Small intestine (tissue), 7 donors: ENCODE results near the gene REPS1. TPM values are rescaled to one million over a fixed set of nuclear protein-coding genes. Genes with fewer than 3 reads are reported as not detected.

Experiments used
- DNase-seq, 2 donors: peaks; one replicate each; pipeline versions ENCODE4 v3.0.0 to v3.0.0-alpha.2; 2013
- FAIRE-seq: peaks from 2 replicates; lab custom pipeline; 2012; peaks lifted over from hg19 to GRCh38; lab: Jason Lieb, UNC
- H3K27ac ChIP-seq, 3 donors: one replicate each; pipeline ENCODE4 v1.5.1; 2013; ENCODE audit warnings: low read length in 2 of 3, mild to moderate bottlenecking in 2 of 3, control low read depth in 1 of 3, inconsistent platforms in 1 of 3, low read depth in 1 of 3, moderate library complexity in 1 of 3
- H3K27me3 ChIP-seq, 3 donors: one replicate each; pipeline ENCODE4 v1.6.1; 2013; ENCODE audit warnings: low read length in 3 of 3, inconsistent platforms in 1 of 3; ENCODE audit not compliant: control insufficient read depth in 3 of 3, insufficient read depth in 3 of 3
- H3K36me3 ChIP-seq, 3 donors: one replicate each; pipeline ENCODE4 v1.6.1; 2013; ENCODE audit warnings: low read length in 3 of 3, inconsistent platforms in 1 of 3, low read depth in 1 of 3, mild to moderate bottlenecking in 1 of 3, moderate library complexity in 1 of 3; ENCODE audit not compliant: control insufficient read depth in 3 of 3, insufficient read depth in 2 of 3
- H3K4me1 ChIP-seq, 3 donors: one replicate each; pipeline ENCODE4 v1.6.1; 2013; ENCODE audit warnings: low read length in 2 of 3, inconsistent platforms in 1 of 3, low read depth in 1 of 3, mild to moderate bottlenecking in 1 of 3, moderate library complexity in 1 of 3; ENCODE audit not compliant: control insufficient read depth in 3 of 3, insufficient read depth in 2 of 3
- H3K4me3 ChIP-seq, 3 donors: one replicate each; pipeline ENCODE4 v1.5.1; 2013; ENCODE audit warnings: low read length in 3 of 3, control low read depth in 1 of 3, inconsistent platforms in 1 of 3, low read depth in 1 of 3, mild to moderate bottlenecking in 1 of 3, moderate library complexity in 1 of 3
- H3K9me3 ChIP-seq, 2 donors: one replicate each; pipeline ENCODE4 v1.6.1; 2013; ENCODE audit warnings: low read depth in 1 of 2, low read length in 1 of 2; ENCODE audit not compliant: control insufficient read depth in 2 of 2, insufficient read depth in 1 of 2
- WGBS, 3 donors: extraction: QIAGEN DNeasy Blood & Tissue Kit; methylation state at CpG; one replicate each; pipeline ENCODE4 v1.1.7; 2013; 5-methylcytosine and 5-hydroxymethylcytosine counted together
- polyA plus RNA-seq, 4 donors: library from polyadenylated mRNA; stranded (reverse) in 3 of 4; unstranded in 1 of 4; fragments of 200-250 nt in 3 of 4; fragments of 120-200 nt in 1 of 4; gene quantifications; one replicate each; pipeline versions ENCODE4 v1.2.1 to v1.2.3, GENCODE V29; 2013
- donor health status: healthy with polysubstance abuse.
- donor health status: control.
- donor health status: control.
- donor health status: Bipolar disorder and iron deficiency.
- donor health status: healthy.

REPS1 gene
- polyA plus RNA-seq, 4 donors: 18.7 to 47.1 (median 21.8) TPM

DNA sequence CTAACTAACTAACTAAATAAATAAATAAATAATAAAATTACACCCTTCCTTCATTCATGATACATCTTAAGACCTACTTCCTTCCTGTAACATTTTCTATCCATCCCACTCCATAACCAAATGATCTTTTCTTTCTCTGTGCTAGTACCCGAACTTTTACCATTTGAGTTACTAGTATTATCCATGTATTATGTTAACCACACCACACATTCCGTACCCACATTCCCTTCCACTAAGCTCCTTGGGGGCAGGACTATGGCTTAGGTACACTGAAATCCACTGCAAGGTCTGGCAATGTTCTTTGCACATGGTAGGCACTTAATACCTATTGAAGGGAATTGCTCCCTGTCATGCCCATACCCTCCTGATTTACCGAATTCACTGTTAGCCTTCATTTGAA is 24.9 kb downstream of the REPS1 start:
- no peaks in the 10 kb centered on the region for H3K9me3 ChIP-seq
- H3K36me3 ChIP-seq: no peaks in the 10 kb centered on the region
- H3K4me3 ChIP-seq: no peak overlapping the region
- FAIRE-seq: no peak
- WGBS, 3 donors: 96 to 97% (median 97%) methylated on average over 3 of the region's 3 CpGs
- peaks cover 0 to 3% (median 0%) of the 10 kb centered on the region in 3 donors for H3K4me1 ChIP-seq
- no peak overlapping the region for H3K27ac ChIP-seq
- DNase-seq: no peak
- H3K27me3 ChIP-seq: no peaks in the 10 kb centered on the region

DNA sequence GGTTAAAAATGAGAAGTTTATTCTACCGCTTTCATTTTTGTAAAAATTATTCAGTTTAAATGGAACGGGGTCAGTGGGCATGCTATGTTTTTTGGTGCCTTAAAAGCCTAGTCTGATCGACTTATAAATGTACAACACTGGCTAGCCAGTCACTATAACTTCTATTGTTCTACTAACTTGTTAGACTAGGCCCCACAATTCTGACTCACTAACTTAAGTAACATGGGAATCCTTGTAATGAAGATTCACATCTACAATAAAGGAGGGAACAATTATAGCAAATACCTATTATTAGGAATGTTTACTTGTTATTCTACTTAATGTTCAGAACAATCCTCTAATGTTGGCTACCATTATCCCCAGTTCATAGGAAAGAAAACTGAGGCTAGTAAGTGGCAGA is 28.5 kb downstream of the REPS1 start:
- no peak for FAIRE-seq

DNA sequence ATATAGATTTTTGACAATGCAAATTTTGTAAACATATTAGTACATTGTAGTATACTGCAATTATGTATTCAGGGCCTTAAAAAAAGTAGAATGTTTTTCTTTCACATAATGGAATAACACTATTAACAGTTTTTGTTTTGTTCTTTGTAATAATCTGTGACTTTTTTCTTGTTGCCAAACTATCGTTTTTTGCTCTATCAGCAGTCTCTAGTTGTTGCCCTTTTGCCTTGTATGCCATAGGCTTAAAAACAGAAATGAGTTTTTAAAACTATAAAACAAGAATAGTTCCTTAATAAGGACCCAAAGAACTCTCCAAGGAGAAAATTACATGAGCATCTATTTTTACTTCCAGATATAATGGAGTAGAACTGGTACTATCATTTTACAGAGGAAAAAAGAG is 29.5 kb downstream of the REPS1 start:
- DNase-seq (no peak), FAIRE-seq (no peak)
- Histone ChIP-seq H3K4me3 (no peak overlapping the region), H3K9me3 (no peaks in the 10 kb centered on the region), H3K27me3 (no peaks in the 10 kb centered on the region), H3K36me3 (no peaks in the 10 kb centered on the region), H3K27ac (no peak overlapping the region), H3K4me1 (peaks cover 0 to 11% (median 2%) of the 10 kb centered on the region in 3 donors)
- 61 to 74% (median 61%) methylated on average over 1 of the region's 1 CpG for WGBS, 3 donors

More for the DNA sequence above, 28.5 kb downstream of the REPS1 start:
- 89 to 96% (median 96%) methylated on average over 3 of the region's 3 CpGs for WGBS, 3 donors
- no peak for DNase-seq
- Histone ChIP-seq H3K36me3 (no peaks in the 10 kb centered on the region), H3K27me3 (no peaks in the 10 kb centered on the region), H3K27ac (no peak overlapping the region), H3K4me3 (no peak overlapping the region), H3K9me3 (no peaks in the 10 kb centered on the region), H3K4me1 (peaks cover 0 to 11% (median 2%) of the 10 kb centered on the region in 3 donors)

DNA sequence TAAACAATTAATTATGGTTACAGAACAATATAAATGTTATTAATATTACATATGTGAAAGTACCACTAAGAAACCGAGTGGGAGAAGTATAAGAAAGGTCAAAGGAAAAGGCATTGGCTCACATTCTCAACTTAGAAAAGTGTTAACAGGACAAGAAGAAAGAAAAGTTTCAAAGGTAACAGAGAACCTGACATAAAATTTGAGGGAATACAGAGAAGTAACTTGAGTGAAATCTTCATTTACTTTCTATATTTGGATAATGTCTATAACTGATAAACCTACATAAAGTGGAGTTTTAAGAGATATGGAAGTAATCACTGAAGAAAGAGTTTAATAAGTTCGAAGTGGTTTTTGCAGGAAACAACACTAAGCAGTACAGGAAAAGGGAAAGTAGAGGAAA is 30.1 kb downstream of the REPS1 start:
- Histone ChIP-seq H3K27me3 (no peaks in the 10 kb centered on the region), H3K27ac (peak overlapping the region in 1 of 3 donors; percentile 25), H3K4me1 (peaks cover 0 to 11% (median 2%) of the 10 kb centered on the region in 3 donors), H3K36me3 (no peaks in the 10 kb centered on the region), H3K4me3 (no peak overlapping the region), H3K9me3 (no peaks in the 10 kb centered on the region)
- WGBS, 3 donors: 28 to 38% (median 36%) methylated on average over 2 of the region's 2 CpGs
- DNase-seq (peak in 1 of 2 donors; percentile 5), FAIRE-seq (no peak)

DNA sequence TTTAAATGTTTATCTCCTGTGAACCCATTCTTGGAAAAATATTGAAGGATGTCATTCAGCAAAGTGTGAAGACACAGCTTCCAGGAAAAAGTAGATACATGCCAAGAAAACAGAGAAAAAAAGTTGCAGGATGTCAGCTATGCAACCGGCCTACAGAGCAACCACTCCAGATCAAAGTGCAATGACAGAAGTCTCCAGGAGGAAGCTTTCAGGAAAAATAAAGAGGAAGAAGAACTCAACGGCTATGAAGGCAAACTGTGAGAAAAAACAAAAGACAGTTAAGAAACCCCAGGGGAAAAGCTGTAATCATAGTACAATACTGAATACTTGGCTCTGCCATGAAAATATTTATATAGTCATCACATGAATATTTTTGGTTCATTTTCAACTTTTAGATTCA is 30.6 kb downstream of the REPS1 start:
- H3K4me3 ChIP-seq: no peak overlapping the region
- no peaks in the 10 kb centered on the region for H3K27me3 ChIP-seq
- peaks cover 0 to 11% (median 2%) of the 10 kb centered on the region in 3 donors for H3K4me1 ChIP-seq
- DNase-seq (peak; percentile 51 to 58), FAIRE-seq (no peak)
- H3K36me3 ChIP-seq: no peaks in the 10 kb centered on the region
- H3K9me3 ChIP-seq: no peaks in the 10 kb centered on the region
- WGBS, 3 donors: 7 to 8% (median 7%) methylated on average over 2 of the region's 2 CpGs
- H3K27ac ChIP-seq: peak overlapping the region in 2 of 3 donors; percentile 25 to 31

DNA sequence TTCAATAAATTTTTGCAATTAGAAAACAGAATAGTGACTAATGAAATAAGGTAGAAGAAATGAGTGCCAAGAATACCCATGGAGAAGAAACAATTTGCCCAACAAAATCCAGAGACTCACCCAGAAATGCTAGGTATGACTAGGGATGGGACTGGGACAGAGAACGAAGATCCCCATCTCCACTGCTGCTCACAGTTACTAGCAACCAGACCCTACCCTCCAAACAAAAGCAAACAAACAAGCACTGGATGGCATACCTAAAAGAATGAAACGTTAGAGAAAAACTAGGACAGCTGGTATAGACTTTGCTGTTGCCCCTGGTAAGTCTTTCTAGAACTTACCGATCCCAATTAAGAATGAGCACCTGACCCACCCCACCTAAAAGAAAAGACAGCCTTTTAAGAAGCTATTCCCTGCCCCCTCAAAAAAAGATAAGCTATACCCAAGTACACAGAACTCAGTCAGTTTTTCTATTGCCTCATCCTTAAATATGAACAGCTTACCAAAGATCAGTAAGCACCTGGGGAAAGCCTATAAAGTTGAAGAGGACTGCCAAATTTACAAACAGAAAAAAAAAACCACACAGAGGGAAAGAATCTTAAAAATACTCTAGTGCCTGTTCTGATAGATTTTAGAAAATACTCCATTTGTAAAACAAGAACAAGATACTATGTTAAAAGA is 31.7 kb downstream of the REPS1 start:
- H3K36me3 ChIP-seq: no peaks in the 10 kb centered on the region
- peaks cover 0 to 11% (median 2%) of the 10 kb centered on the region in 3 donors for H3K4me1 ChIP-seq
- H3K27ac ChIP-seq: no peak overlapping the region
- no peaks in the 10 kb centered on the region for H3K27me3 ChIP-seq
- H3K4me3 ChIP-seq: no peak overlapping the region
- 50 to 75% (median 66%) methylated on average over 3 of the region's 3 CpGs for WGBS, 3 donors
- H3K9me3 ChIP-seq: no peaks in the 10 kb centered on the region
- FAIRE-seq (no peak), DNase-seq (no peak)

DNA sequence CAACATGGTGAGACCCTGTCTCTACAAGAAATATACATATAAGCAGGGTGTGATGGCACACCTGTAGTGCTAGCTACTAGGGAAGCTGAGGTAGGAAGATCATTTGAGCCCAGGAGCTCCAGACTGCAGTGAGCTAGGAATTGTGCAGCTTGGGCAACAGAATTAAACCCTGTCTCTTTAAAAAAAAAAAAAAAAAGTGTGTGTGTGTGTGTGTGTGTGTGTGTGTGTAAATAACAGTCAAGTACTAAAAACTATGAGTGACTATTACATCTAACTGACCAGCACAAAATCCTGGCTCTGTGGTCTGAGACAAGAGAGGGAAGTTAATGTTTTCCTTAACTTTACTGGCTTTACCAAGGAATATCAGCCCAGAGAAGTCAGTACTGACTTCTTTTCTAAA is 32.8 kb downstream of the REPS1 start:
- H3K27me3 ChIP-seq: no peaks in the 10 kb centered on the region
- H3K27ac ChIP-seq: no peak overlapping the region
- peaks cover 0 to 11% (median 2%) of the 10 kb centered on the region in 3 donors for H3K4me1 ChIP-seq
- no peak for FAIRE-seq
- no peak for DNase-seq
- H3K9me3 ChIP-seq: no peaks in the 10 kb centered on the region
- no peaks in the 10 kb centered on the region for H3K36me3 ChIP-seq
- no peak overlapping the region for H3K4me3 ChIP-seq

DNA sequence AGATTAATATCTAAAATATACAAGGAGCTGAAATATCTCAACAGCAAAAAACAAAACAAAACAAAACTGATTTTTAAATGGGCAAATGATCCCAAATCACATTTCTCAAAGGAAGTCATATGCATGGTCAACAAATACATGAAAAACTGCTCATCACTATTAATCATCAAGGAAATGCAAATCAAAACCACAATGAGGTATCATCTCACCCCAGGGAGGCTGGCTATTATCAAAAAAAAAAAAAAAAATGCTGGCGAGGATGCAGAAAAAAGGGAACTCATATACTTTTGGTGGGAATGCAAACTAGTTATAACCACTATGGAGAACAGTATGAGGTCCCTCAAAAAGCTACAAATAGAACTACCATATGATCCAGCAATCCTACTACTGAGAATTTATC is 34.6 kb downstream of the REPS1 start:
- Histone ChIP-seq H3K4me1 (peaks cover 0 to 11% (median 2%) of the 10 kb centered on the region in 3 donors), H3K4me3 (no peak overlapping the region), H3K9me3 (no peaks in the 10 kb centered on the region), H3K27me3 (no peaks in the 10 kb centered on the region), H3K36me3 (no peaks in the 10 kb centered on the region), H3K27ac (no peak overlapping the region)
- DNase-seq (no peak), FAIRE-seq (no peak)
- WGBS, 3 donors: 46 to 89% (median 56%) methylated on average over 1 of the region's 1 CpG
